Left lobe of liver (tissue), 2 donors: ENCODE data around the gene UROC1. TPM values are rescaled to one million over a fixed set of nuclear protein-coding genes. Genes with fewer than 3 reads are reported as not detected.

Experiments used
- ATAC-seq: fragments of 200-7000 bp; cut with Tn5 transposase; one replicate; pipeline ENCODE4 v1.9.1; 2020; ENCODE audit warnings: mild to moderate bottlenecking, moderate library complexity
- DNase-seq: peaks from one replicate; pipeline ENCODE4 v3.0.0-alpha.2; 2020; ENCODE audit warnings: low spot score
- total RNA-seq: library from RNA; stranded (reverse); gene quantifications from one replicate; pipeline ENCODE4 v1.2.1, GENCODE V29; 2021
- donor health status: DM: no; HTN: no; CAD: no; lungs with moderate emphysema.
- donor health status: DM: no; HTN: yes; CAD: no.

UROC1 gene
- total RNA-seq, 1 donor from 2014 or later: 112 TPM

DNA sequence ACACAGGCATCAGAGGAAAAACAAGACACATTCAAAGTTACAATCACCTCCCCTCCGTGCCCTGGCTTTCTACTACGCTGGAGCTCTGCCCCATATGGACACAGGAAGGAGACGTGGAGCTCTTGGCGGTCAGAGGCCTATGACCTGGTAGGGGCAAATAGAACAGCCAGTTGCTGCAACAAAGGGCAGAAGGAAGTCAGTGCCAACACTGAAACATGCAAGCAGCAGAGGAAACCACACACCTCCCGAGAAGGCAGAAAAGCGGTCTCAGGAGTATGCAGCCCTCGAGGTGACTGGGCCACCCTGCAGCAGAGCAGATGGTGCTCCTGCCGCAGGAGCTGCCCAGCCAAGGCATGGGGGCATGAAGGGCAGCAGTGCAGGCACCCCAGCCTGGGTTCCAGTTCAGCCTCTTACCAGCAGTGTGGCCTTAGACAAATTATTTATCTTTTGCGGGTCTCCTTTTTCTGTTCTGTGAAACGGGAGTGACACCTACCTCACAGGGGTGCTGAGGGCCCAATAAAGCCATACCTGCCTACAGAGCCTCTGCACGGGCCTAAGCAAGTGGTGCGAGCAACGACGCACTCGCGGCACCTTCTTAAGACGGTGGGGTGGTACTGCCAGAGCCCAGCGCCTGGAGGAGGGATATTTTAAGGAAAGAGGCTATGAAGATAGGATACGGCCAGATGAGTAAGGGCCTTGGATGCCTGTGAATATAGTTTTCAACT lies 50.5 kb downstream of the UROC1 start:
- DNase-seq (peak; percentile 88), ATAC-seq (peak; percentile 78)

DNA sequence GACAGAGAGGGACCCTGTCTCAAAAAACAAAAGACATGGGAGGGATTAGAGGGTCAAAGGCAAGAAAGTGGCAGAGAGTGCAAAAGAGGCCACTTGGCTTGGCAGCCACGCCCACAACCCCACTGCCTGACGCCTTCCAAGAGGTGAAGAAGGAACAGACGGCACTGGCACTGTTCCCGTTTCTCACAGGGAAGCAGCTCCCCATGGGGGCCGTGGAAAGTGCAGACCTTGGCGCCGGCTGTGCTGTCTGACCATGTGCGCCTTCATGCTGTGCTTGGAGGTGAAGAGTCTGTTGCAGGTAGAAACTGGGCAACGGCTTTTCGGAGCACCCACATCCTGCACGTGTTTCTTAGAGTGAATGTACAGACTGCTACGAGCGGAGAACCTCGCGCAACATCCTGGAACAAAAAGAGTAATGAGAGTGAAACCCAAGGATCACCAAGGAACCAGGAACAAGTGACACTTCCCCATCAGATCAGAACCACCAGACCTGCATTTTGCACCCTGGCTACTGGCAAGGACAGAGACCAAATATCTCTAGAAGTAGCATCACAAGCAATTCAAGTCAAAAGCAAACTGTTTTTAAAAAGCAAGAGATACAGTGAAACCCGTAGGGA lies 51.5 kb downstream of the UROC1 start:
- DNase-seq (peak; percentile 52), ATAC-seq (no peak)

DNA sequence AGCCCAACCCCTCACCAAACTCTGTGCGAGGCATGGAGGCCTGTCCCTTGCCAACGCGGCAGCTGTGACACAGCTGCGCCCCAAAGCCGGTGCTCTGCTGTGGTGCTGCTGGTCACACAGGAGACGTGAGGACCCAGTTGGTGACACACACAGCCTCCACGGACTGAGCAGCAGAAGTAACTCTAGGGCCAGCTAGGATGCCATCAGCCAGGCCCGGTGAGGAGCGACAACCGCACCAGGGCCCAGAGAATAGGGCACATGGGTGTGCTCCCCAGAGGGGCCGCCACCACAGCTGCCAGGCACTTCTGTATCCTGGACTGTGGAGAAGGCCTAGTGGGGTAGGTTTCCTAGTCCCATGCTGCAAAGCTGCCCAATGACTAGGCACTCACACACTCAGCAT lies 52.6 kb downstream of the UROC1 start:
- no peak for ATAC-seq

GRCh38 chr3:126464494-126464893 lies 53.1 kb downstream of the UROC1 start:
- ATAC-seq (no peak), DNase-seq (peak; percentile 42)

More for the DNA sequence above, 52.6 kb downstream of the UROC1 start:
- DNase-seq: peak; percentile 40

- DNase-seq: peak; percentile 67
- peak; percentile 43 for ATAC-seq
These were observed 53.5 kb downstream of the UROC1 start for GRCh38 chr3:126464093-126464492.

- ATAC-seq (no peak), DNase-seq (no peak)
These were observed 54.1 kb downstream of the UROC1 start for GRCh38 chr3:126463521-126463920.

DNA sequence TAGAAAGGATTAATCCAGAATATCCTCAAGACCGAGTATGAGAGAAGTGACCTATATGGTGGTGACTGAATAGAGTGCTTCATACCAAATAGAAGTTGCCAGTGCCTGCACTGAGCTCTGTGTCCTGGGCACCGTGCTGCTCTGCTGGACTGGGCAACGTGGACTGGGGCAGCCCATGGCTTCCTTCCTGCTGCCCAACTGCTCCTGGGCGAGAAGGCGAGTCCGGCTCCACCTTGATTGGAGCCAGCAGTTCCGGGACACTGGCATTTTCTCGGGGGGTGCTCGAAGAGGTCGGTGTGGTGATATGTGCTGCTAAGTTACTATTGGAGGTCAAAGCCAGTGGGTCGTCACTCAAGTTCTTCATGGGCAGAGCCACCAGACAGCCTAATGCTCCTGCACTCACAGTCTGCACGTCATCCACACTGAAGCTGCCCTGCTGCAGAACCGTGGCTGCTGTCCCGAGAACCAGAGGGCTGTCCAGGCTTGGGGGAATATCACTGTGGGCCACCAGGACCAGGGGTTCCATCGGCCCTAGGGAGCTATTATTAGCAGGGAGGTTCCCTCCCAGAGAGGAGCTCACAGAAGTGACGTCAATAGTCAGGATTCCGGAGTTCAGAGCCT lies 56.0 kb downstream of the UROC1 start:
- DNase-seq: peak; percentile 34
- ATAC-seq: no peak

- ATAC-seq (no peak), DNase-seq (peak; percentile 43)
These were observed 57.2 kb downstream of the UROC1 start for GRCh38 chr3:126460381-126460780.

GRCh38 chr3:126459763-126460127 lies 57.8 kb downstream of the UROC1 start:
- ATAC-seq (peak; percentile 28), DNase-seq (peak; percentile 40)

DNA sequence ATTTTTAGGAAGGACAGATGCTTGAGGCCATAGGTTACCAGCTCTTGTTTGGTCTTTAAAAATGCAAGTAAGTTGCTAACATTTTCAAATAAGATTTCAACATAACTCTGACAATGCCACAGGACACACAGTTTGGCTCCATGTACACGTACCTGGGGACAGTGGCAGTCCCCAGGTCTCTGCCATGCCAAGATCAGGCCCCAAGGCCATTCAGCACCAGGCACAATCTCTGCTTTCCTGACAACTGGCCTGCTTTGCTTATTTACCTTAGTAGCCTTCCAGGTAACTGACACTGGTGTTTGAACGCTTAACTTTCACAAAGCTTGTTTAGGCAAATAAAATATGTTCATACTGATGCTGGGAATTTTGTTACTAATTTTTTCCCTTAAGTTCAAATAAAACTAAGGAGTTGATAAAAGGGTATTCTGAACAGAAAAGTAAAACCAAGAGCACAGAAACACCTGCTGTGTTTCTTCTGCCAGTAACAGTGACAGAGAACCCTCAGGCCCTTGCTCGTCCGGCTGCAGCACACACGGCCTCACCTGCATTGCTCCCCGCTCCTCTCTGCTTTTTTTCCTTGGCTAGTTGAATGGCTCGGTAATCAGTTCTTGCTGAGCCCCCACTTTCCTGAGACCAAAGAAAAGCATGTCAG lies 58.3 kb downstream of the UROC1 start:
- DNase-seq: peak; percentile 90
- ATAC-seq: peak; percentile 86

DNA sequence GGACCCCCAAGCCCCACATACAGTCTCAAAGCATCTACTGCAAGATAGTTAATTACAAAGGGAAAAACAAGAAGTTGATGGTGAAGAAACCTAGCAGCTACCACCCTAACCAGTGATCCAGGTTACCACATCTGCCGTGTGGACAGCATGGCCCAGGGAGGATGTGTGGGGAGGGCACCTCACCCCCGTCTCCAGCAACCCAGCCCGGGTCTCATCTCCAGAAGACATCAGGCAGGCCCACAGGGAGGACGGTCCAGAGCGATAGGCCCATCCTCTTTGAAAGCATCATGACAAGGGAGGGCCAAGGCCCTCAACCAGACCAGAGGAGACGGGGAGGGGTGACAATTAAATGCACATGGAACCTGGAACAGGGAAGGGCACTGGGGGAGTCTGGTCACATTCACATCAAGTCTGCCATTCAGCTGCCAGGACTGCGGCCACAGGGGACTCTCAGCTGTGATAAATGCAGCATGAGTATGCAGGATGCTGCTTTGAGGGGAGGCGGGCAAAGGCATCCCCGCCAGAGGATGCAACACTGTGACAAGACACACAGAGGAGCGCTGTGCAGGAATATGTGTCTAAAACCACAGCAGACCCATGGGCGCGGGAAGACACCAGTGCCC lies 60.7 kb downstream of the UROC1 start:
- peak; percentile 41 for DNase-seq

GRCh38 chr3:126456211-126456610 lies 61.4 kb downstream of the UROC1 start:
- ATAC-seq (no peak), DNase-seq (peak; percentile 45)

More for the DNA sequence above, 60.7 kb downstream of the UROC1 start:
- ATAC-seq: no peak

DNA sequence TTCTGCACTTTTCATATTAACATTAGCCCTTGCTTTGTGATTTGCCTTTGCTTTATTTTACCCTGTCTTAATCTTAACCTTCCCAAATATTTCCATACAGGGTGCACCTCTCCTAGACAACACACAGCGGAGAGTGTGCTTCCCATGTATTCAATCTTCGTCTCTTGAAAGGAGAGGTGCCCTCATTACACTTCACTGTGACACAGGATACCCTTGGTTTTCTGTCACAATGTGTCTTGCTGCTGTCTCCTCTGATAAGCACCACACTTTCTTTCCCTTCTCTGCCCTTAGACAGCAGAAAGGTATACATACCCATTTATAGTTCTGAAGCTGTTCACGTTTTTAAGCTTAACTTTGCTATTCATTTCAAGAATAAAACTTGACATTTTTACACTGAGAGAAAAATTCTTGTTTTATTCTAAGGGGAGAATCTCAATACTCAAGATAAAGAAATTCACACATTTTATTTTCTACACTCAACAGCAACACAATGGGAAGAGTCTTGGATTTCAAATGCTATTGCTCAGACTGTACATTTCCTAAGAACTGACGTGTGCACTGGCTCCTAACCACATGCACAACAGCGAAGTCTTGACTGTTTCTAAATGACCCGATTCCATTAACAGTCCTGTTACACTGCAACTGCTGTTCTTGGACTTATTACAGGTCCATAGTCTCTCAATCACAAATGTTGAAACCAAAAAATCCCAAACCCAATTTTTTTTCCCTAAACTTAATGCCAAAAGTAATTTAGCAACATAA lies 63.0 kb downstream of the UROC1 start:
- no peak for DNase-seq
- ATAC-seq: no peak

DNA sequence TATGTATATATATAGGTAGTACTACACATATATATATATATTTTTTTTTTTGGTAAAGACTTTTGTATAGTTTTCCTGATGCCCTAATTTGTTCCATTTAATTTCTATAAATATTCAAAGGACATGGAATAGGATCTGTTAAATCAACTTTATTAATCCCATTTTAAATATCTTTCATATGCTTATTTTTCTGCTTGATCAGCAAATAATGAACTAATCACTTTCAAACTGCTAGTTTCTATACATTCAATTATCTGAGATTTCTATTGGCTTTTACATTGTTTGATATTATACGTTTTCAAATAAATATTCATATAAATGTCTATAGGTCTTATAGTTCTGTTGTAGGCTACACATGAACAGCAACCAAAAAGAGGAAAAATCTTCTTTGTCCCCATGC lies 63.5 kb downstream of the UROC1 start:
- ATAC-seq (no peak), DNase-seq (no peak)

DNA sequence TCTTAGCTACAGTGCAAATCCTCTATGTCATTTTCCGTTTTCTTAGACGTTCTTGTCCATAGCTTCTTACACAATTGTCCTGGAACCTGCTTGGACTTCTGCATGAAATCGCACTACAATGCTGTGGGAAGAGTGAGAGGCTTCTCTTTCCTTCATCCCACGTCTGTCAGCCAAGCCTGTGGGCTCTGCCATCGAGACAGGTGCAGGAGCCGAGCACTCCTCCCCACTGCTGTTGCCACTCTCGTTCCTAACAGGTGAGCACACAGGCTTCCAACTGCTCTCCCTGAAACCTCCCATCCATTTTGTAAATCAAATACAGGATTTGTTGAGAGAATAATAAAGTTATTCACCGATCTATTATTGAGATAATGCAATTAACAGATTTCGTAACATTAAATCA lies 65.4 kb downstream of the UROC1 start:
- ATAC-seq (no peak), DNase-seq (no peak)

GRCh38 chr3:126451511-126451910 lies 66.1 kb downstream of the UROC1 start:
- ATAC-seq: no peak
- peak; percentile 31 for DNase-seq

DNA sequence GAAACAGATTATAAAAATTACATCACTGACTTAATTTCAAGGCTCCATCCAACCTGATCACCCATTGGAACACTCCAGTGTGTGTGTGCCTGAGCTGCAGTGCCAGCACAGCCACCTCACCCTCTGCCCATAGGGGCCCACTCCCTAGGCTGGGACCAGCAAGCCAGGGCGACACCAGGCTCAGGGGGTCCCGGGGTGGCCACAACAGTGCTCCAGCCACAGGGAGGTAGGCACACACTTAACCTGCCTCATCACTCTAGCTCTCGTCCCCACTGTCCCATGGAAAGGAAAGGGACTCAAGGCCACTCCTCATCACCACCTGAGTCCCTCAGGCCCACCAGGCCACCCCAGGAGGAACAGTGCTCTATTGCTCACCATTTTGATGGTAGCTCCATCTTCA lies 66.8 kb downstream of the UROC1 start:
- DNase-seq: peak; percentile 43
- no peak for ATAC-seq

- ATAC-seq (no peak), DNase-seq (peak; percentile 37)
These were observed 67.4 kb downstream of the UROC1 start for GRCh38 chr3:126450219-126450618.

DNA sequence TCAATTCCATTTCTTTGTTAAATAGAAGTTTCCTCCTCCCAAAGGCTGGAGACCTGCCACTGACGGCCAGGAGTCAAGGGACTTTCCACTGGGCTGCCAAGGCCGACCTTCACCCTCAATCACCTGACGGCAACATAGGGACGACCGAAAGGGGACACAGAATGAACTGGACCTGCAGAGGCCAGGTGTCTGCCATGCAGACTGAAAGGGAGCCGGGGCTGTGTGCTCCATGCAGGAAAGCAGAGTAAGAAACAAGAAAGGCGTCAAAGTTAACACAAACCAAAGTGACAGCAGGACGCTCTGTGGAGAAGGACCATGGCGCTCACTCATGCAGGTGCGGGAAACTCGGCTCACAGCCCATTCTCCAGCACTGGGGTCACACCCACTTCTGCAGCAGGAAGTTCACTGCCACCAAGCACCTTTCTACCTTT lies 67.9 kb downstream of the UROC1 start:
- ATAC-seq (peak; percentile 72), DNase-seq (peak; percentile 84)

DNA sequence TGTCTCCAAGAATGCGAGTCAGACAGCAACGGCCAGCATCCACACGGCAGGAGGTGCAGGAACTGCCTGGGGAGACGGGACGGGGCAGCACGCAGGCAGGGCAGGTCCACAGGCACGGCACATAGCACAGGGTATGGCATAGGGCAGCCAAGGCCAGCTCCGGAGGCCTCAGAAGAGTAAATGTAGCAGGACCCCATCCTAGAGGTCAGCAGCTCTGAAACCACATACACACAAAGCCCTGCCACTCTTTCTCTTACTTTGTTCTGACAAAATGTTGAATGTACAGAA lies 68.7 kb downstream of the UROC1 start:
- ATAC-seq: no peak
- DNase-seq: peak; percentile 41
